ENCODE measurements around the gene FREM3.
"Not testable (repeated sequence)": the region's sequence is repeated elsewhere in the genome, so short reads cannot be mapped to it uniquely, and the experiment has no call there.

The FREM3 gene

GRCh38 chr4:143531380-143531779, 169.1 kb downstream of the FREM3 start:
- peak; percentile 18 for DNase-seq
- Histone ChIP-seq H3K4me1 (ENCODE audit: low read length) (no peaks in the 10 kb centered on the region), H4K20me1 (ENCODE audit: insufficient read depth, low read length) (no peaks in the 10 kb centered on the region), H3K9ac (ENCODE audit: low read length) (no peak overlapping the region), H3K36me3 (replicated peaks; ENCODE audit: insufficient read depth, low read length) (peaks cover 16% of the 10 kb centered on the region; the same call in 1 of the 2 replicates), H3K4me3 (ENCODE audit: low read length) (no peak overlapping the region), H3K79me2 (ENCODE audit: low read length) (peaks cover 7% of the 10 kb centered on the region; the same call in 1 of the 2 replicates), H3F3A (ENCODE audit: insufficient read depth, low read length) (no peaks in the 10 kb centered on the region), H2AFZ (ENCODE audit: low read length) (no peak overlapping the region), H3K9me3 (replicated peaks; ENCODE audit: insufficient read depth, low read length) (no peaks in the 10 kb centered on the region), H3K27ac (ENCODE audit: low read length) (no peak overlapping the region), H3K4me2 (ENCODE audit: low read depth, low read length) (no peak overlapping the region), H3K27me3 (replicated peaks; ENCODE audit: insufficient read depth, low read length) (no peaks in the 10 kb centered on the region), H3K9me2 (replicated peaks; ENCODE audit: insufficient read depth, low read length) (no peaks in the 10 kb centered on the region)
- TF ChIP-seq, protein P1, sequence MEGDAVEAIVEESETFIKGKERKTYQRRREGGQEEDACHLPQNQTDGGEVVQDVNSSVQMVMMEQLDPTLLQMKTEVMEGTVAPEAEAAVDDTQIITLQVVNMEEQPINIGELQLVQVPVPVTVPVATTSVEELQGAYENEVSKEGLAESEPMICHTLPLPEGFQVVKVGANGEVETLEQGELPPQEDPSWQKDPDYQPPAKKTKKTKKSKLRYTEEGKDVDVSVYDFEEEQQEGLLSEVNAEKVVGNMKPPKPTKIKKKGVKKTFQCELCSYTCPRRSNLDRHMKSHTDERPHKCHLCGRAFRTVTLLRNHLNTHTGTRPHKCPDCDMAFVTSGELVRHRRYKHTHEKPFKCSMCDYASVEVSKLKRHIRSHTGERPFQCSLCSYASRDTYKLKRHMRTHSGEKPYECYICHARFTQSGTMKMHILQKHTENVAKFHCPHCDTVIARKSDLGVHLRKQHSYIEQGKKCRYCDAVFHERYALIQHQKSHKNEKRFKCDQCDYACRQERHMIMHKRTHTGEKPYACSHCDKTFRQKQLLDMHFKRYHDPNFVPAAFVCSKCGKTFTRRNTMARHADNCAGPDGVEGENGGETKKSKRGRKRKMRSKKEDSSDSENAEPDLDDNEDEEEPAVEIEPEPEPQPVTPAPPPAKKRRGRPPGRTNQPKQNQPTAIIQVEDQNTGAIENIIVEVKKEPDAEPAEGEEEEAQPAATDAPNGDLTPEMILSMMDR (IDR thresholded peaks at IDR 0.05; ENCODE audit: low read length), result peak; percentile 34
- TF ChIP-seq EZH2phosphoT487 (IDR thresholded peaks at IDR 0.05; ENCODE audit: low read length), result no peak

DNA sequence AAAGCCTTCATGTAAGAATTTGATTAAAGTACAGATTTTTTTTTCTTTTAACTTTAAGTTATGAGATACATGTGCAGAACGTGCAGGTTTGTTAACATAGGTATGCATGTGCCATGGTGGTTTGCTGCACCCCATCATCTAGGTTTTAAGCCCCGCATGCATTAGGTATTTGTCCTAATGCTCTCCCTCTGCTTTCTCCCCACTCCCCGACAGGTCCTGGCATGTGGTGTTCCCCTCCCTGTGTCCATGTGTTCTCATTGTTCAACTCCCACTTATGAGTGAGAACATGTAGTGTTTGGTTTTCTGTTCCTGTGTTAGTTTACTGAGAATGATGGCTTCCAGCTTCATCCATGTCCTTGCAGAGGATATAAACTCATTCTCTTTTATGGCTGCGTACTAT, 172.4 kb downstream of the FREM3 start:
- H3K9me3 ChIP-seq (replicated peaks; ENCODE audit: insufficient read depth, low read length); DNase-seq; H3F3A ChIP-seq (ENCODE audit: insufficient read depth, low read length); H3K4me3 ChIP-seq (ENCODE audit: low read length); H2AFZ ChIP-seq (ENCODE audit: low read length); H3K9ac ChIP-seq (ENCODE audit: low read length); H3K27ac ChIP-seq (ENCODE audit: low read length); H3K4me2 ChIP-seq (ENCODE audit: low read depth, low read length); H3K9me2 ChIP-seq (replicated peaks; ENCODE audit: insufficient read depth, low read length); H3K36me3 ChIP-seq (replicated peaks; ENCODE audit: insufficient read depth, low read length); H4K20me1 ChIP-seq (ENCODE audit: insufficient read depth, low read length); H3K27me3 ChIP-seq (replicated peaks; ENCODE audit: insufficient read depth, low read length); H3K4me1 ChIP-seq (ENCODE audit: low read length): not testable (repeated sequence)
- peaks cover 33% of the 10 kb centered on the region for H3K79me2 ChIP-seq (ENCODE audit: low read length)

Data from MM.1S (cell line).